ENCODE results near the gene TAS1R3.
"Not testable (repeated sequence)": the region's sequence is repeated elsewhere in the genome, so short reads cannot be mapped to it uniquely, and the experiment has no call there.

The TAS1R3 gene

GRCh38 chr1:1309251-1310108, 21.6 kb upstream of the TAS1R3 start:
- no peak for DNase-seq

GRCh38 chr1:1310109-1310385, 21.0 kb upstream of the TAS1R3 start:
- DNase-seq: no peak

GRCh38 chr1:1310476-1311053, 20.5 kb upstream of the TAS1R3 start:
- no peak for DNase-seq

GRCh38 chr1:1311107-1312104, 19.7 kb upstream of the TAS1R3 start:
- no peak for DNase-seq

GRCh38 chr1:1312450-1313314, 18.4 kb upstream of the TAS1R3 start:
- no peak for DNase-seq

GRCh38 chr1:1313500-1314236, 17.4 kb upstream of the TAS1R3 start:
- DNase-seq: no peak

GRCh38 chr1:1314237-1314586, 16.9 kb upstream of the TAS1R3 start:
- DNase-seq: no peak

- DNase-seq: no peak
Measured at GRCh38 chr1:1314678-1315335, 16.3 kb upstream of the TAS1R3 start.

- DNase-seq: no peak
Measured at GRCh38 chr1:1315435-1315954, 15.6 kb upstream of the TAS1R3 start.

- DNase-seq: not testable (repeated sequence)
Measured at GRCh38 chr1:1316199-1316598, 14.9 kb upstream of the TAS1R3 start.

GRCh38 chr1:1317420-1317819, 13.7 kb upstream of the TAS1R3 start:
- DNase-seq: no peak

- peak; percentile 67 for DNase-seq
Measured at GRCh38 chr1:1318131-1318652, 12.9 kb upstream of the TAS1R3 start.

- DNase-seq: no peak
Measured at GRCh38 chr1:1318777-1319645, 12.1 kb upstream of the TAS1R3 start.

GRCh38 chr1:1319646-1319941, 11.5 kb upstream of the TAS1R3 start:
- no peak for DNase-seq

GRCh38 chr1:1320666-1321448, 10.2 kb upstream of the TAS1R3 start:
- no peak for DNase-seq

- DNase-seq: no peak
Measured at GRCh38 chr1:1321477-1321876, 9.6 kb upstream of the TAS1R3 start.

GRCh38 chr1:1322418-1322817, 8.7 kb upstream of the TAS1R3 start:
- no peak for DNase-seq

- no peak for DNase-seq
Measured at GRCh38 chr1:1322952-1323351, 8.1 kb upstream of the TAS1R3 start.

GRCh38 chr1:1324084-1324523, 7.0 kb upstream of the TAS1R3 start:
- DNase-seq: no peak

Measured in NCI-H2029 treated with DMSO at 0.1 percent for 48 hours (cell line).